Choroid plexus epithelial cell (primary cell): ENCODE measurements around the gene FUBP3.

Experiments
- DNase-seq: peaks from one replicate; pipeline ENCODE4 v3.0.0-alpha.2; 2010; ENCODE audit warnings: low read depth
- H3K4me3 ChIP-seq: 2 replicates; pipeline ENCODE4 v1.5.1; 2011; ENCODE audit warnings: low read depth, mild to moderate bottlenecking, control low read depth, low read length, moderate library complexity
- CTCF ChIP-seq: conservative IDR thresholded peaks from 2 replicates; pipeline ENCODE4 v1.5.1; 2011; ENCODE audit warnings: low read depth, mild to moderate bottlenecking, control low read depth, inconsistent platforms, low read length, moderate library complexity

Gene FUBP3

DNA sequence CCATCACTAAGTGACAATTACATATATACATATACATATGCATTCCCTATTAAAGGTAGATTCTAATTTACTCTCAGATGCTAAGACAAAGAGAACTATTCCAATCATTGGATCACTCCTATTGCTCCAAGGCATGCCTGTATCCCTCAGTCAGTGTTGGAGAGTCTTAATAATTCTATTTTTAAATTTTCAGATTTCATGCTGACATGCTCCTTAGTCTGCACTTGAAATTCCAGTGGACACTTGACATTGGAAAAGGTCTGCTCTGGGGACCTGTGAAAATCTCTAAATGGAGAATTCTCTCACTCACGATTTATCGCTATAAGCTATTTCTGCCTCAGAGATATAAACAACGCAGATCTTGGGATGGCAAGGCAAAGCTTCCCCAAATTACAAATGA, 3.9 kb upstream of the FUBP3 start:
- TF ChIP-seq CTCF, result no peak
- no peak for DNase-seq
- no peak overlapping the region for H3K4me3 ChIP-seq

- no peak for TF ChIP-seq CTCF
- H3K4me3 ChIP-seq, result no peak overlapping the region
- no peak for DNase-seq
Observed at GRCh38 chr9:130576176-130576575, 3.2 kb upstream of the FUBP3 start.

DNA sequence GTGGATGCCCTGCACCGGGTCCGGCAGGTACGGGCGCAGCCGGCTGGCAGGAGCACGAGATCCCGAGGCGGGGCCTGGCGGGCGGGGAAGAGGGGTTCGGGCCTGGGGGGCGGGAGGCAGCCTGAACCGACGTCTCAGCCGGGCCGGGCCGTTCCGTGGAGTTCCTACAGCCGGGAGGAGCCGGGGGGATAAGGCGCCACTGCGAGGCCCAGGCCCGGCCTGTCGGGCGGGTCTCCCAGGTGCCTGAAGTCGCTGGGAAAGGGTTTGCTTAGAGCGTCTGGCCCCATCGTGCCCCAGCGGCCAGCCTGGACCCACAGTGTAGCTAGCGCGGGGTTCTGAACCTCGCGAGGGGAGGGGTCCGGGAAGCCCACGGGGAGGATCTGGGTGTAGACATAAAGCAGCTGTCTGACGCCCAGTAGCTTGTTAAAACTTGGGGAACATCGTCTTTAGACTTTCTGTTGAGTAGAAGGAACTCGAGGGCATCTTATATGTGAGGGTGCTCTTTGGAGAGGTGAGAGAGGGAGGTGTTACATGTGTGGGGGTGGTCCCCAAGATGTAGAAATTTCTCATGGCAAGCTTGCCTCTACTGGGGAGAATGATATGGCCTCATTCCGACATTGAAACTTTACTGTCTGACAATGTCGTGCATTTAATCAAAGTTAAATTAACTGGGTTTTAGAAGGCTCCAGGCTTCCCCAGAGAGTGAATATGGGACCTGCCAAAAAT, 524 bp downstream of the FUBP3 start:
- DNase-seq, result peak; percentile 16
- peak overlapping the region; percentile 92 for H3K4me3 ChIP-seq
- TF ChIP-seq CTCF, result no peak

GRCh38 chr9:130581766-130582165, 2.4 kb downstream of the FUBP3 start:
- TF ChIP-seq CTCF, result no peak
- no peak for DNase-seq
- H3K4me3 ChIP-seq, result no peak overlapping the region

DNA sequence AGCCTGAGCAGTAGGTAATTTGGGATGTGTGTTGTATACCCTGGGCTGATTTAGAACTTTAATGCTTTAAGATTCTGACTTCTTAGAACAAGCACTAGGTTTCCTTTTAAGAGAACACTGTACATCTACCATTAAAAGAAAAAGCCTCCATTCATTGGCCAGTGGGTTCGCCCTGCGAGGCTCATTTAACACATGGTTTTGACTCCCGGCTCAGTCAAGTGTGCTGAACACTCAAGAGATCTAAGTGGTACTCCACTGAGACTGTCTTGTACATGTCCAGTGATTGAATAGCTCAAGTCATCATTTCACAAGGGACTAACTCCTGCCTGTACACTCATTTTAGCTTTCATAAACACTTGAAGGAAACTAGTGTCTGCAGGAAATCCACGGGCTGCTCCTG, 3.9 kb downstream of the FUBP3 start:
- no peak for DNase-seq
- no peak overlapping the region for H3K4me3 ChIP-seq

GRCh38 chr9:130587921-130588320, 8.5 kb downstream of the FUBP3 start:
- TF ChIP-seq CTCF, result no peak
- DNase-seq, result no peak
- no peak overlapping the region for H3K4me3 ChIP-seq

More for the DNA sequence above, 3.9 kb downstream of the FUBP3 start:
- no peak for TF ChIP-seq CTCF

GRCh38 chr9:130588416-130588815, 9.0 kb downstream of the FUBP3 start:
- no peak for TF ChIP-seq CTCF
- H3K4me3 ChIP-seq, result no peak overlapping the region
- DNase-seq, result no peak
